Lower lobe of right lung (tissue), 2 donors: ENCODE results near the gene TAGLN. TPM values are rescaled to one million over a fixed set of nuclear protein-coding genes. Genes with fewer than 3 reads are reported as not detected.
A peak's percentile ranks its signal among the peaks of the same experiment; 100 is the strongest.

ENCODE experiments used
- ATAC-seq, 2 donors: fragments of 200-7000 bp; cut with Tn5 transposase; one replicate each; pipeline ENCODE4 v1.9.1; 2020 to 2022; ENCODE audit warnings: mild to moderate bottlenecking in 2 of 2, moderate library complexity in 2 of 2
- DNase-seq: peaks from one replicate; pipeline ENCODE4 v3.0.0-alpha.2; 2020
- H3K27ac ChIP-seq: fragments of 200-600 bp; one replicate; pipeline ENCODE4 v1.8.0; 2022
- H3K27me3 ChIP-seq: fragments of 200-600 bp; one replicate; pipeline ENCODE4 v1.8.0; 2022; ENCODE audit warnings: low read depth
- H3K36me3 ChIP-seq: fragments of 200-600 bp; one replicate; pipeline ENCODE4 v1.8.0; 2022; ENCODE audit warnings: mild to moderate bottlenecking
- H3K4me1 ChIP-seq: fragments of 200-600 bp; one replicate; pipeline ENCODE4 v1.8.0; 2022
- H3K4me3 ChIP-seq: fragments of 200-600 bp; one replicate; pipeline ENCODE4 v1.8.0; 2022; ENCODE audit warnings: mild to moderate bottlenecking
- H3K9me3 ChIP-seq: fragments of 200-600 bp; one replicate; pipeline ENCODE4 v1.8.0; 2022
- intact Hi-C: fragments of 100-400 bp; cut with DNase I; formaldehyde crosslinking; loops from one replicate; pipeline ENCODE4 v1.11.0; 2022
- total RNA-seq: library from RNA; stranded (reverse); fragmentation: NEBNext Ultra II Directional; extraction: Animal tissue kit (Norgen Biotek cat#: 25700); gene quantifications from one replicate; pipeline ENCODE4 v1.2.1, GENCODE V29; 2021
- TF ChIP-seq, protein P1 (sequence below): fragments of 200-600 bp; IDR thresholded peaks from one replicate; pipeline ENCODE4 v1.8.0; 2022; ENCODE audit warnings: antibody characterized with exemption, mild to moderate bottlenecking
- donor health status: DM: no; HTN: yes; CAD: no; lungs with severe emphysema.

TAGLN gene
- total RNA-seq, 1 donor from 2014 or later = 297 TPM

DNA sequence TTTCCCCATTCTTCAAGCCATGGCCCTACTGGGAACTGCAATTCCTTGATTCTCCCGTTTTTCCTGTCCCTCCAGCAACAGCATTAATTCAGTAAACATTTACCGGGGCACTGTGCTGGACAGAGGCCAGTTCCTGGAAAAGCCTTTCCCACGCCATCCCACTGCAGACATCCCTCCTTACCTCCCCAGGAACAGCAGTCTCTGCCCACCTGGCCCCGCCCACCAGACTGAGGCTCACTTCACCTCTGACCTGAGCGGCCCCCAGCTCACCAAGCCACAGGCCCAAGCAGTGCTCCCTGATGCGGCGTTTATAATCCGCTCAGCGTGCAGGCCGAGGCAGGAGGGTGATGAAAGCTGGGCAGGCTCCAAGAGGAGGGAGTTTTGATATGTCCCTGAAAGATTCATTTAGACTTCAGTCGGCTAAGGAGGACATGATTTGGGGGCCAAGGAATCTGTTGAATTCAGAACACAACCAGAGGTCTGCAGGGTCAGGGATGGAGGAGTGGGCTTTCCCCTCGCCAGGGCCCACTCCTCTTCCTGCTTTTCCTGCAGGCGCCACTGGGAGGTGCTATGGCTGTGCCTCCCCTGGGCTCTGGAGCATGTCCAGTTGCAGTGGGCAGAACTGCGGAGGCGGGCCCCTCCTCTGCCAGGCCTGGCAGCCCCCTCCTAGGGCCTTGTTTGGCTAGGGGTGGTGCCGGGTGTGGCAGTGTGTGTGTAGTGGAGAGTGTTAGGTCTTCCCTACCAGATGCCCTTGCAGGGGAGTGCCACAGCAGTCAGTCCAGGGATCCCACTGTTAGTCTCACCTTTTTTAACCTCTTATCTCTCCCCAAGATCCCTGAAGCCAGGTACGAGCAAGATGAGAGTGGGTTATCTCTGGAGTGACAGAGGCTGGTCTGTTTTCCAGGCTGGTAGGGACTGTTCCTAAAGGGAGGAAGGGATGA lies 1.4 kb upstream of the TAGLN start:
- peaks cover 50% of the 10 kb centered on the region for H3K36me3 ChIP-seq
- TF ChIP-seq, protein P1, sequence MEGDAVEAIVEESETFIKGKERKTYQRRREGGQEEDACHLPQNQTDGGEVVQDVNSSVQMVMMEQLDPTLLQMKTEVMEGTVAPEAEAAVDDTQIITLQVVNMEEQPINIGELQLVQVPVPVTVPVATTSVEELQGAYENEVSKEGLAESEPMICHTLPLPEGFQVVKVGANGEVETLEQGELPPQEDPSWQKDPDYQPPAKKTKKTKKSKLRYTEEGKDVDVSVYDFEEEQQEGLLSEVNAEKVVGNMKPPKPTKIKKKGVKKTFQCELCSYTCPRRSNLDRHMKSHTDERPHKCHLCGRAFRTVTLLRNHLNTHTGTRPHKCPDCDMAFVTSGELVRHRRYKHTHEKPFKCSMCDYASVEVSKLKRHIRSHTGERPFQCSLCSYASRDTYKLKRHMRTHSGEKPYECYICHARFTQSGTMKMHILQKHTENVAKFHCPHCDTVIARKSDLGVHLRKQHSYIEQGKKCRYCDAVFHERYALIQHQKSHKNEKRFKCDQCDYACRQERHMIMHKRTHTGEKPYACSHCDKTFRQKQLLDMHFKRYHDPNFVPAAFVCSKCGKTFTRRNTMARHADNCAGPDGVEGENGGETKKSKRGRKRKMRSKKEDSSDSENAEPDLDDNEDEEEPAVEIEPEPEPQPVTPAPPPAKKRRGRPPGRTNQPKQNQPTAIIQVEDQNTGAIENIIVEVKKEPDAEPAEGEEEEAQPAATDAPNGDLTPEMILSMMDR = peak; percentile 39
- ATAC-seq = peak; percentile 2 to 9
- H3K27ac ChIP-seq = peak overlapping the region; percentile 77
- peaks cover 24% of the 10 kb centered on the region for H3K4me1 ChIP-seq
- no peaks in the 10 kb centered on the region for H3K9me3 ChIP-seq
- H3K4me3 ChIP-seq = no peak overlapping the region
- H3K27me3 ChIP-seq = no peaks in the 10 kb centered on the region
- intact Hi-C loops = no loop called here
- peak; percentile 47 for DNase-seq

DNA sequence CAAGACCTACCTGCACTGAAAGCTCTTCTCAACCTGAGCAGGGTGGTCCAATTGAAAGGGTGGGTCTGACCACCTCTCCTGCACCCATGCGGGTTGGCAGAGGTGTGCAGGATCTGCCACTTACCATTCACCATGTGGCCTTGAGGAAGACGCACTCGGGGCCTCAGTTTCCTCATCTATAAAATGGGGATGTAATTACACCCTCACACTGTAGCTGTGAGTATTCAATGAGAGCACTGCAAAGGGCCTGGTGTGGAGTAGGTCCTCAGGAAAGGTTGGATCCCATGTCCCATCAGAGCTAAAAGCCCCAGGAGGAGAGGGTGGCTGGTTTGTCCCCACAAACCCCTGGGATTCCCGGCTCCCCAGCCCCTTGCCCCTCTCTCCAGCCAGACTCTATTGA lies 557 bp upstream of the TAGLN start:
- H3K36me3 ChIP-seq = peaks cover 49% of the 10 kb centered on the region
- intact Hi-C loops = no loop called here
- no peaks in the 10 kb centered on the region for H3K27me3 ChIP-seq
- H3K4me1 ChIP-seq = peaks cover 24% of the 10 kb centered on the region
- peak overlapping the region; percentile 38 for H3K4me3 ChIP-seq
- DNase-seq = peak; percentile 20
- TF ChIP-seq, protein P1 = no peak
- no peaks in the 10 kb centered on the region for H3K9me3 ChIP-seq
- peak overlapping the region; percentile 77 for H3K27ac ChIP-seq
- ATAC-seq = no peak

DNA sequence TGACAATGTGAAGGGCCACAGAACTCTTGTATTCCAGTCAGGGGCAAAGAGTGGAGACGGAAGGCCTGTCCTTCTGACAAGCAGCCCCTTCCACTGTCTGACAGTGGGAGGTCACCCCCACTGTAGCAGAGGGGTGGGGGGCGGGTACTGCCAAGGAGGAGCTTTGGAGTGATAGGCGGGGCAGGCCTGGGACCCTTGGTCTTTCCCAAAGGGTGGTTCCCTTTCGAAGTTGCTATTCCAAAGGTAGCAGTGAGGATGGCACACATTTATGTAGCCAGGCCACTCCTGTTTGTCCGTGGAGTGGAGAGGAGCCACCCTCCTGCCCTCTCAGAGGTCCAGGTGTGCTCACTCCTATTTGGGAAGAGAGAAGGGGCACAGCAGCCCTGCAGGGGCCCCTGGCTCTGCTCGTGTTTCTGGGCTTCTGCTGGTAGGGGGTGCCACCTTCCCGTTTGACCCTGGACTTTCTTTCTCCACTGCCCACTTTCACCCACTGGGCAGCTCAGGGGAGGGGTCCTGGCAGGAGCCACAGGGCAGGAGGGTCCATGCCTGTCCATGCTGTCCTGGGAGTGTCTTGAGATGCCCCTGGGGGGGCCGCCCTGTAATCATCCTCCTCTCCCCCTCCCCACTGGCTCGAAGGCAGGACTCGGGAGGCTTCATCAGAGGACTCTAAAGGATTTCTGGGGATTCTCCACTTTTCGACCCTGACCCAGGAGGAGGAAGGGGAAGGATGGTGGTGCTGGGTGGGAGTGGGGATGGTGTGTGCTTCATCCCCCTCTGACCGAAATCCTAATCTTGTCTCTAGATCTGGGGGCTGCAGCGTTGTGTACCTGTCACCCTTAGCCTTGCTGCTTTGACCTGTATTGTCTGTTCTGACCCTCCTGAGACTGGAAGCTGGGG lies 994 bp downstream of the TAGLN start:
- TF ChIP-seq, protein P1 = no peak
- H3K27ac ChIP-seq = peak overlapping the region; percentile 77
- H3K9me3 ChIP-seq = no peaks in the 10 kb centered on the region
- H3K36me3 ChIP-seq = peaks cover 55% of the 10 kb centered on the region
- peak in 1 of 2 donors; percentile 0 for ATAC-seq
- peaks cover 26% of the 10 kb centered on the region for H3K4me1 ChIP-seq
- H3K27me3 ChIP-seq = no peaks in the 10 kb centered on the region
- DNase-seq = peak; percentile 26
- peak overlapping the region; percentile 38 for H3K4me3 ChIP-seq
- intact Hi-C loops = no loop called here

DNA sequence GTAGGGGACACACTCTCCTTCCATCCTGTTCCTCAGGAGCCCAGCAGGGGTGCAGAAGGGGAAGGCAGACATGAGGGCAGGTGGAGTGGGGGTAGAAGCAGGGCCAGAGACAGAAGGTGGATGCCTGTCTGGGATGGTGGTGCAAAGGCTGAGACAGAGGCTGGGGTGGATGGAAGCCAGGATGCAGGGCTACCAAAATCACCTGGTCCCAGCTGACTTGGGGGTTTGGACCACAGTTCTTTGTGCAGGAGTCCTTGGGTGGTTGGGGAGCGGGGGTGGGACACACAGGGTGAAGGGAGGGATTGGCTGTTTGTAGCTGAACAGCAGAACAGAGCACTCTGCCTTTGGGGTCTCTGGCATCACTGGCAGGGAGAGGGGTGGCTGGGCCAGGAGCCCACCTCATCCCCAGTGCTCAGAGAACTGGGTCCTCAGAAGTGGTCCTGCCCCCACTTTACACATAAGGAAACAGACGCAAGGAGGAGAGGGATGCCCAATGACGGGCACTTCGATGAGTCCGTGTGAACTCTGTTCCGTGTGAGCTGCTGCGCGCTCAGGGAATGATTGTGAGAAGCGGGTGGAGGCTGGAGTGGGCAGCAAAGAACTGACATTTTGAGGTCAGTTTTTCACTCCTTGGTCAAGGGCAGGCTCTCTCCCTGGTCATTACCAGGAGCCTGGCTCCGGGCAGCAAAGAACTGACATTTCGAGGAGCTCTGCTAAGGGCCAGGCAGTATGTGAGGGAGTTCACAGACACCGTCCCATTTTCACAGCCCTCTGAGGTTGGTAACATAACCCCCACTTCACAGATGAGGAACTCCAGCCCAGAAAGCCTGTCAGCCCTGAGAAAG lies 1.9 kb downstream of the TAGLN start:
- DNase-seq (no peak), ATAC-seq (no peak)
- peak overlapping the region; percentile 38 for H3K4me3 ChIP-seq
- intact Hi-C loops = no loop called here
- peaks cover 51% of the 10 kb centered on the region for H3K36me3 ChIP-seq
- H3K27ac ChIP-seq = peak overlapping the region; percentile 77
- no peaks in the 10 kb centered on the region for H3K27me3 ChIP-seq
- TF ChIP-seq, protein P1 = no peak
- H3K4me1 ChIP-seq = peaks cover 30% of the 10 kb centered on the region
- H3K9me3 ChIP-seq = no peaks in the 10 kb centered on the region
